ENCODE results near the gene MYOCOS. TPM values are rescaled to one million over a fixed set of nuclear protein-coding genes. Genes with fewer than 3 reads are reported as not detected.
A peak's percentile ranks its signal among the peaks of the same experiment; 100 is the strongest.
"Not testable (repeated sequence)": the region's sequence is repeated elsewhere in the genome, so short reads cannot be mapped to it uniquely, and the experiment has no call there.

Gene MYOCOS
- total and polyA plus RNA-seq, 9 of the 15 experiments (the other 6 are each of a cell fraction or from before 2014, with no cell fraction given), result 0.07 TPM; not detected in 7

DNA sequence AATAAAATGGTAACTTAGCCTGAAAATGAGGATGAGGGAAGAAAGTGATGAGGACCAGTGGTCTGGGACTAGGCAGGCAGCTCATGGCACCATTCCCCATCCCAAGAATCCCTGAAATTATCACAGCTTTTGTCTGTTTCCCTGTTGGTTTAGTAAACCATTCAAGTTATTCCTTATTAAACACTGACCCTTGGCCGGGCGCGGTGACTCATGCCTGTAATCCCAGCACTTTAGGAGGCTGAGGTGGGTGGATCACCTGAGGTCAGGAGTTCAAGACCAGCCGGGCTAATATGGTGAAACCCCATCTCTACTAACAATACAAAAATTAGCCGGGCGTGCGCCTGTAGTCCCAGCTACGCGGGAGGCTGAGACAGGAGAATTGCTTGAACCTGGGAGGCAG lies 34.2 kb downstream of the MYOCOS start:
- CTCF ChIA-PET (ENCODE audit: low intra/inter-chr PET ratio); H3K9me3 ChIP-seq (replicated peaks; ENCODE audit: control insufficient read depth, insufficient read depth, low read depth, low read length); H3K4me3 ChIP-seq; DNase-seq (ENCODE audit: extremely low read depth in 1 of 4, low spot score in 3 of 4); FAIRE-seq; H2AFZ ChIP-seq (ENCODE audit: low read depth, low read length); H3K27ac ChIP-seq (ENCODE audit: extremely low read depth, low read depth, low read length); in situ Hi-C loops (cut with MboI); BruUV-seq (replicated peaks); H4K20me1 ChIP-seq (replicated peaks; ENCODE audit: control insufficient read depth, insufficient read depth, low read length); H3K36me3 ChIP-seq (ENCODE audit: control insufficient read depth, insufficient read depth, low read length); H3K9me1 ChIP-seq (ENCODE audit: control insufficient read depth, insufficient read depth, low read length); H3K79me2 ChIP-seq (ENCODE audit: control insufficient read depth, insufficient read depth, low read length); H3K4me1 ChIP-seq (replicated peaks in 1 of 2; ENCODE audit: control insufficient read depth in 2 of 2, insufficient read depth in 2 of 2, low read length in 2 of 2); ATAC-seq; H3K9ac ChIP-seq (ENCODE audit: insufficient read depth in 1 of 2, low read depth in 2 of 2, low read length in 2 of 2); H3K4me2 ChIP-seq (ENCODE audit: insufficient read depth, low read length): not testable (repeated sequence)
- WGBS (ENCODE audit: insufficient coverage, low coverage, missing lambda C conversion rate), result 8% methylated on average over 9 of the region's 9 CpGs
- TF ChIP-seq, protein P1, sequence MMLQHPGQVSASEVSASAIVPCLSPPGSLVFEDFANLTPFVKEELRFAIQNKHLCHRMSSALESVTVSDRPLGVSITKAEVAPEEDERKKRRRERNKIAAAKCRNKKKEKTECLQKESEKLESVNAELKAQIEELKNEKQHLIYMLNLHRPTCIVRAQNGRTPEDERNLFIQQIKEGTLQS (IDR thresholded peaks at IDR 0.05), result 0 out of 2 replicates have a peak, but pooled peaks have one; percentile 15
- TF ChIP-seq, protein P1 (CRISPR knock-in tag; conservative IDR thresholded peaks at IDR 0.05), result not testable (repeated sequence)
- POLR2A ChIA-PET, result interaction anchor here (1.9 kb wide), 1 partner anchor 12 kb away, joined by 11 read pairs; no protein-coding TSS in a partner anchor
- intact Hi-C loops (cut with micrococcal nuclease), result loop anchor here (10.0 kb wide), 1 partner anchor 739 kb away; no protein-coding TSS in a partner anchor
- peaks cover 28 to 29% of the 10 kb centered on the region in 2 experiments for H3K27me3 ChIP-seq (ENCODE audit: control insufficient read depth in 2 of 2, insufficient read depth in 2 of 2, low read length in 2 of 2)

- no peaks in the 10 kb centered on the region for H3K36me3 ChIP-seq (ENCODE audit: control insufficient read depth, insufficient read depth, low read length)
- H3K9me1 ChIP-seq (ENCODE audit: control insufficient read depth, insufficient read depth, low read length), result no peaks in the 10 kb centered on the region
- DNase-seq (ENCODE audit: extremely low read depth in 1 of 4, low spot score in 3 of 4), result no peak
- H3K79me2 ChIP-seq (ENCODE audit: control insufficient read depth, insufficient read depth, low read length), result no peaks in the 10 kb centered on the region
- in situ Hi-C loops (cut with MboI), result no loop called here
- H3K9me3 ChIP-seq (replicated peaks; ENCODE audit: control insufficient read depth, insufficient read depth, low read depth, low read length), result no peaks in the 10 kb centered on the region
- no TSS peak for BruUV-seq (replicated peaks)
- no peak overlapping the region for H3K27ac ChIP-seq (ENCODE audit: extremely low read depth, low read depth, low read length)
- peak; percentile 34; the same call in 2 of the 3 replicates for ATAC-seq
- peaks cover 16 to 23% of the 10 kb centered on the region in 2 experiments; a peak in 4 of 5 replicates for H3K27me3 ChIP-seq (ENCODE audit: control insufficient read depth in 2 of 2, insufficient read depth in 2 of 2, low read length in 2 of 2)
- CTCF ChIA-PET (ENCODE audit: low intra/inter-chr PET ratio), result no interaction called here
- no peaks in the 10 kb centered on the region for H3K4me1 ChIP-seq (replicated peaks in 1 of 2; ENCODE audit: control insufficient read depth in 2 of 2, insufficient read depth in 2 of 2, low read length in 2 of 2)
- TF ChIP-seq, protein P2, sequence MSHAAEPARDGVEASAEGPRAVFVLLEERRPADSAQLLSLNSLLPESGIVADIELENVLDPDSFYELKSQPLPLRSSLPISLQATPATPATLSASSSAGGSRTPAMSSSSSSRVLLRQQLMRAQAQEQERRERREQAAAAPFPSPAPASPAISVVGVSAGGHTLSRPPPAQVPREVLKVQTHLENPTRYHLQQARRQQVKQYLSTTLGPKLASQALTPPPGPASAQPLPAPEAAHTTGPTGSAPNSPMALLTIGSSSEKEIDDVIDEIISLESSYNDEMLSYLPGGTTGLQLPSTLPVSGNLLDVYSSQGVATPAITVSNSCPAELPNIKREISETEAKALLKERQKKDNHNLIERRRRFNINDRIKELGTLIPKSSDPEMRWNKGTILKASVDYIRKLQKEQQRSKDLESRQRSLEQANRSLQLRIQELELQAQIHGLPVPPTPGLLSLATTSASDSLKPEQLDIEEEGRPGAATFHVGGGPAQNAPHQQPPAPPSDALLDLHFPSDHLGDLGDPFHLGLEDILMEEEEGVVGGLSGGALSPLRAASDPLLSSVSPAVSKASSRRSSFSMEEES (CRISPR knock-in tag; IDR thresholded peaks at IDR 0.05), result peak; percentile 40
- TF ChIP-seq CHD1 (IDR thresholded peaks at IDR 0.05; ENCODE audit: low read length), result no peak
- intact Hi-C loops (cut with micrococcal nuclease), result no loop called here
- POLR2A ChIA-PET, result interaction anchor here (1.1 kb wide), 1 partner anchor 12 kb away, joined by 3 read pairs; no protein-coding TSS in a partner anchor
- no peaks in the 10 kb centered on the region for H4K20me1 ChIP-seq (replicated peaks; ENCODE audit: control insufficient read depth, insufficient read depth, low read length)
- H2AFZ ChIP-seq (ENCODE audit: low read depth, low read length), result no peak overlapping the region
- H3K9ac ChIP-seq (ENCODE audit: insufficient read depth in 1 of 2, low read depth in 2 of 2, low read length in 2 of 2), result no peak overlapping the region
- no peak overlapping the region for H3K4me3 ChIP-seq
- FAIRE-seq, result no peak
- no peak overlapping the region for H3K4me2 ChIP-seq (ENCODE audit: insufficient read depth, low read length)
- WGBS (ENCODE audit: insufficient coverage, low coverage, missing lambda C conversion rate), result 16% methylated on average over 5 of the region's 5 CpGs
Observed at GRCh38 chr1:171661076-171661650, 39.1 kb downstream of the MYOCOS start.
